Left kidney (tissue), 8 donors: ENCODE data around the gene BAIAP2L2. TPM values are rescaled to one million over a fixed set of nuclear protein-coding genes. Genes with fewer than 3 reads are reported as not detected.
"Not testable (repeated sequence)": the region's sequence is repeated elsewhere in the genome, so short reads cannot be mapped to it uniquely, and the experiment has no call there.

Experiments
- DNase-seq: peaks from one replicate; pipeline ENCODE4 v3.0.0-alpha.2; 2013
- long read RNA-seq, 8 donors: transcript quantifications; one replicate each; lab custom pipeline, GENCODE V29; 2026
- polyA plus RNA-seq: library from polyadenylated mRNA; unstranded; fragments of 120-200 nt; gene quantifications from one replicate; pipeline ENCODE4 v1.2.1, GENCODE V29; 2013; ENCODE audit not compliant: insufficient read length

The BAIAP2L2 gene, protein sequence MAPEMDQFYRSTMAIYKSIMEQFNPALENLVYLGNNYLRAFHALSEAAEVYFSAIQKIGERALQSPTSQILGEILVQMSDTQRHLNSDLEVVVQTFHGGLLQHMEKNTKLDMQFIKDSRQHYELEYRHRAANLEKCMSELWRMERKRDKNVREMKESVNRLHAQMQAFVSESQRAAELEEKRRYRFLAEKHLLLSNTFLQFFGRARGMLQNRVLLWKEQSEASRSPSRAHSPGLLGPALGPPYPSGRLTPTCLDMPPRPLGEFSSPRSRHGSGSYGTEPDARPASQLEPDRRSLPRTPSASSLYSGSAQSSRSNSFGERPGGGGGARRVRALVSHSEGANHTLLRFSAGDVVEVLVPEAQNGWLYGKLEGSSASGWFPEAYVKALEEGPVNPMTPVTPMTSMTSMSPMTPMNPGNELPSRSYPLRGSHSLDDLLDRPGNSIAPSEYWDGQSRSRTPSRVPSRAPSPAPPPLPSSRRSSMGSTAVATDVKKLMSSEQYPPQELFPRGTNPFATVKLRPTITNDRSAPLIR
- 8.5 TPM for polyA plus RNA-seq
- long read RNA-seq, donor 1: 0 reads
- long read RNA-seq, donor 2: 0 reads
- long read RNA-seq, donor 3, partial matches to known transcripts: 0 of 1 reads
- long read RNA-seq, donor 3, other reads (novel, unspliced or antisense): 0 of 1 reads
- long read RNA-seq, donor 4: 0 reads
- long read RNA-seq, donor 5, partial matches to known transcripts: 0 of 1 reads
- long read RNA-seq, donor 5, other reads (novel, unspliced or antisense): 0 of 1 reads
- long read RNA-seq, donor 6: 0 reads
- long read RNA-seq, donor 7, partial matches to known transcripts: 0 of 3 reads
- long read RNA-seq, donor 7, other reads (novel, unspliced or antisense): 0 of 3 reads
- long read RNA-seq, donor 8: 0 reads

DNA sequence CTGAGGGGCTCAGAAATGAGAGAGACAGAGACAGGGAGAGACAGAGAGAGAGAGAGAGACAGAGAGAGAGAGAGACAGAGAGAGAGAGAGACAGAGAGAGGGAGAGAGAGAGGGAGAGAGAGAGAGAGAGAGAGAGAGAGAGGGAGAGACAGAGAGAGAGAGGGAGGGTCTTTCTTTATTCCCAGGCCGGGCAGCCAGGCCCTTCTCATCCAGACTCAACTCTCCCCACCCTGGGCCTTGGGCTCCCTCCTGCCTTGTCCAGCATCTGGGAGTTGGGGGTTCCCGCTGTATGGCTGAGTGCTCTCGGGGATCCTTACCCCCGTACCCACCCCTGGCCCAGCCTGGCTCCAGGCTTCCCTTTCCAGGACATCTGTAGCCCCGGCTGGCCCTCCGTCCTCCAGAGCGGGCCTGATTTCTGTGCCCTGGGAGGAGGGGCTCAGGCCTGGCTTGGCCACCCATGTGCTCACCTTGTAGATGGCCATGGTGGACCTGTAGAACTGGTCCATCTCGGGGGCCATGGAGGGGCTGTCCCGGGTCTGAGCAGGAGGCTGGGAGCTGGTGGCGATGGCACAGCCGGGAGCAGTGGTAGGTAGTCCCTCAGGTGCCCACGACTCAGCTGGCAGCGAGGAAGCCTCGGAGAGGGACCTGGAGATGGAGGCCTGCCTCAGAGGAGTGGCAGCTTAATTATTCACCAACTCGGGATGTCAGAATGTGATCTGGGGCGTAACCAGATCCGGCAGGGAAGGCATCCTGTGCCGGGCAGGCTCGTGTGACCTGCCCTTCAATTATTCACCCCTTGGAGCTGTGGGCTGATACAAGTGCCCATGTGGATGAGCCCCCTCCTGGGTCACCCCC, at the start of gene BAIAP2L2:
Gene BAIAP2L2, minus strand, starts transcription at position 677 of the 855 bp plus-strand sequence. Its CDS starts 159 bp downstream, at position 518.
- peak; percentile 78 for DNase-seq

- no peak for DNase-seq
Observed at GRCh38 chr22:38155703-38156102, 45.2 kb upstream of the BAIAP2L2 start.

- DNase-seq: not testable (repeated sequence)
Observed at GRCh38 chr22:38154563-38154915, 44.1 kb upstream of the BAIAP2L2 start.

DNA sequence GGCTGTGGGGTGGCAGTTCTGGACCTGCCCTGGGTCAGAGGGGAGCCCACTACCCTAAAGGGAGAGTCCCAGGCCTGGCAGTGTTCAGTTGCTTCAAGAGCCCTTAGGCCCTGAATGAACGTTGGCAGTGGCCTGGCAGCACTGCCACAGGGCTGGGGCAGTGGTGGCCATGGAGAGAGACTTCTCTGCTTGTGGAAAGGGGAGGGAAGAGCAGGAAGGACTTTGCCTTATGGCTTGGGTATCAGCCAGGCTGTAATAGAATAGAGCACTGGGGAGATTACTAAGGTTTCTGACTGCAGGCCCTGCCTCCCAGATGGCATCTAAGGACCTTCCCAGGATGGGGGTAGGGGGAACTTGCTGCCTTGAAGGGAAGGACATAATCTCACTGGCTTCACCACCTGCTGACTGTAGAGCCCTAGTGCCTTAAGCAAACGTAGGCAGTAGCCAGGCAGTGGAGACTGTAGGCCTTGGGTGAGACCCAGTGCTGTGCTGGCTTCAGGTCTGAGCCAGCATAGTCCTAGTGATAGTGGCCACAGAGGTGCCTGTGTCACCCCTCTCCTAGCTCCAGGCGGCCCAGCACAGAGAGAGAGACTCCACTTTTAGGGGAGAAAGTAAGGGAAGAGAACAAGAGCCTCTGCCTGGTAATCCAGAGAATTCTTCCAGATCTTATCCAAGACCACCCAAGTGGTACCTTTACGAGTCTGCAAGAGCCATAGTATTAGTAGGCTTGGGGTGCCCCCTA, 43.5 kb upstream of the BAIAP2L2 start:
- no peak for DNase-seq

- no peak for DNase-seq
Observed at GRCh38 chr22:38151126-38151500, 40.6 kb upstream of the BAIAP2L2 start.

DNA sequence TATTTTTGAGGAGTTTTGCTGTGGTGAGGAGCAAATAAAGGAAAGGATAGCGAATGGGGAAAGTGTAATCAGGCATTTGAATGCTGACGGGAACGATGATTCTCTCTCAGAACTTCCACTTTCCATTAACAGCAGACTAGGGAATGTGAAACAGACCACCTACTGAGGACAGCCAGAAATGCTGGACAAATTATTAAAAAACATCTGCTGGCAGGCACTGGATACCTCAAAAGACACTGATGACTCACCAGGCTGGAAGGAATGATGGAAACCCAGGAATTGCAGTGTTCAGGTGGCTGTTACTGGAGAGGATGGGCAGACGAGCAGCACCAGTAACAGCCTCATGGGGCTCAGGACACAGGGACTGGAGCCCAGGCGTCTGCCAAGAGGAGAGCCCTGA, 37.8 kb upstream of the BAIAP2L2 start:
- DNase-seq: no peak

GRCh38 chr22:38146166-38146565, 35.7 kb upstream of the BAIAP2L2 start:
- DNase-seq: not testable (repeated sequence)

DNA sequence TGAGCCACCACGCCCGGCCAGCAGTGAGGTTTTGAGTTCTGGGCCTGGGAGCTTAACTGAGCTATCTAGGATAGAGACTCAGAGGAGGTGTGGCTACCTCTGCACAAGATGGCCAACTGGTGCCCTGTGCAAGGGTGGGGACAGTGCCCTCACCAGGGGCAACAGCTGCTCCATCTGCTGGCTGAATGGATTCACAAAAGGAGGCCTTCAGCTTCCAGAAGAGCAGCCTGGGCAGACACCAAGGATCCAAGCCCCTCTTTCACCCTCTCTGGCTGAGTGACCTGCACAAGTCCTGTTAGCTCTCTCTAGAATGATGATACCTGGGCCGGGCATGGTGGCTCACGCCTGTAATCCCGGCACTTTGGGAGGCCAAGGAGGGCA, 33.5 kb upstream of the BAIAP2L2 start:
- no peak for DNase-seq

- no peak for DNase-seq
Observed at GRCh38 chr22:38142606-38143005, 32.1 kb upstream of the BAIAP2L2 start.

DNA sequence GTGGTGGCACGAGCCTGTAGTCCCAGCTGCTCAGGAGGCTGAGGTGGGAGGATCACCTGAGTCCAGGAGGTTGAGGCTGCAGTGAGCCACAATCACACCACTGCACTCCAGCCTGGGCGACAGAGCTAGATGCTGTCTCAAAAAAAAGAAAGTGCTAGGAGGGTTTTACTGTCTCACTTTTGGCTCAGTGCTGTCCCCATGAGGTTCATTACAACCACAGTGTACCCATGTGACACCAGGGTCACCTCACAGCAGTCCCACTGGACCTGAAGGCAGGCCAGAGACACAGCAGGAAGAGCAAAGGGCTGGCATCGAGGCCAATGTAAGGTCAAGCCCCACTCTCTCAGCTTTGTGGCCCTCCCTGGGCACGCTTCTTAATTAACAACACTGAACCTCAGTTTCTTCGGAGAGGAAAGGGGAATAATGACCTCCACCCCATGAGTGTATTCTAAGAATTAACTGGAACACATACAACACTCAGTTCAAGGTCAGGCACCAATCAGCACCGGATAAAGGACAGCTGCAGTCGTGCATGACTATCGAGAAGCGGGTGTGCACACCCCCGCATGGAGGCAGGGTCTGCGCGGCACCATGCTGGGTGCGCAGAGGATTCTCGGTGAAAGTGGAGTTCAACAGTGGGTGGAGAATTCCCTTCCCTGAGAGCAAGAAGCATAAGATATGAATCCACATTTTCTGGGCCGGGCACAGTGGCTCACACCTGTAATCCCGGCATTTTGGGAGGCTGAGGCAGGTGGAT, 30.9 kb upstream of the BAIAP2L2 start:
- DNase-seq: no peak

DNA sequence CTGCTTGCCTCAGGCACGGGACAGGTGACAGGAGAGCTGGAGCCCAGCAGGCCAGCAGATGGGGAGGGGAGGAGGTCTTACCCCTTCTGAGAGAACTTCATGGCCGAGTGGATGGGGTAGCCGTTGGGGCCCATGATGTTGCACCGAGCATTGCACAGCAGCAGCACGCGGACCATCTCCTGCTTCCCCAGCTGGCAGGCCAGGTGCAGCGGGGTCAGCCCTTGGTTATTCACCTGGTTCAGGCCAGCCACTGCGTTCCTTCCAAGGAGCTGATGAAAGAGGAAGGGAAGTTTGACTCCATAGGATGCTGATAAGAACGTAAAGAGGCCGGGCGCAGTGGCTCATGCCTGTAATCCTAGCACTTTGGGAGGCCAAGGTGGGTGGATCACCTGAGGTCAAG, 29.4 kb upstream of the BAIAP2L2 start:
- DNase-seq: no peak

- DNase-seq: no peak
Observed at GRCh38 chr22:38138961-38139360, 28.5 kb upstream of the BAIAP2L2 start.

DNA sequence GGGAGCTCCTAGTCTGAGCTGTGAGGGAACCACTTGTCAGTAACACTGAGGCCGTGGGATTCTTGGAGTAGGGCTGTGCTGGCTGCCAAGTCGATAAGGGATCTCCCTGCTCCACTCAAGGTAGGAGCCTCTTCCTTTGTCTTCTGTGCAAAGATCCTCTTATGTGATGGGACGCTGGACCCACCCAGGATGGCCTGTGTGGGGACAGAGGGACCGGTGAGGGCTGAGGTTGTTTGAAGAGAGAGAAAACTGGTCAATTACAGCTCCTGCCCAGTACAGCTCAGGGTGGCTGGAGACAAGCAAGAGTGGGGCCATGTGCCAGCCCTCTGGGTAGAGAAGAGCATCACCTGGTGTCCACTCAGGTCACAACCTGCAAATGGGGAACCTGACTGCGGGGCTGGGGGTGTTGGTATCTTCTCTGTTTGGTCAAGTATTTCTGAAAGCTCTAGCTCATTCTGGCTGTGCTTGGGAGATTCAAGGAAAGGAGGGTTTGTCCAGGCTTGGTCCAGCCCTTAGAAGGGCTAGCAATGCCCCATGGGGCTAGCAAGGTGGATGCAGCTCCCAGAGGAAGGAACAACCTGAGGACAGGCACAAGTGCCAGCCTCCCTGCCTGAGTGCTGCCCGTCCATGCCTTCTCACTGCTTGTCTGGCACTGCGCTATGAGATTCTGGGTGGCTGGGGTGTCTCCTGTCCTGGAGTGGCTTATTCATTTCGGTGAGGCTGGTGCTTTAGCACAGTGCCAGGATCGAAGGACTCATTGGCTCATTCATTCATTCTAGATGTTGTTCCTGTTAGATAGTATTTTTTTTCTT, 27.6 kb upstream of the BAIAP2L2 start:
- no peak for DNase-seq

GRCh38 chr22:38136607-38137006, 26.1 kb upstream of the BAIAP2L2 start:
- DNase-seq: no peak

DNA sequence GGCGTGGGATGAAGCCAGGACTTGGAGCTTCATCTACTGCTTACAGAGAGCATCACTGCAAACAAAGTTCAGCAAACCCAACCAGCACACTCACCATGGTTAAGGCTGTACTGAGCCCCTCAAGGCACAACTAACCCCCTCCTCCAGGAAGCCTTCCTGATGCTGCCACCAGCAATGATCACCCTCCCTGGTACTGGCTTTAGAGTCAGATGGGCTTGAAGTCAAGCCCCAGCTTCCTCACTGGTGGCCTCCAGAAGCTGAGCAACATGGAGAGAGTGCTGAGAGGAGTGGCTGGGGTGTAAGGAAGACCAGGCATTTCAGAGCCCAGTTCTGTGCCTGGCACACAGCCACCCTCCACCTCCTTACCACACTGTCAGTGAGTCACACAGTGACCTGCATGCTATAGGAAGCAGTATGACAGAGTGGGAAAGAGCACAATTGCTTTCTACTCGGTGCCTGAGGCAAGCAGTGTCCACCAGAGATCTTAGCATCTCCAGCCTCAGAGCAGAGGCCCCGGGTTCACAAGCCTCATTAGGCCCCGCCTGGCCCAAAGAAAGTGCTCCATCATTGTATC, 24.7 kb upstream of the BAIAP2L2 start:
- no peak for DNase-seq

GRCh38 chr22:38133331-38133730, 22.8 kb upstream of the BAIAP2L2 start:
- DNase-seq: no peak

DNA sequence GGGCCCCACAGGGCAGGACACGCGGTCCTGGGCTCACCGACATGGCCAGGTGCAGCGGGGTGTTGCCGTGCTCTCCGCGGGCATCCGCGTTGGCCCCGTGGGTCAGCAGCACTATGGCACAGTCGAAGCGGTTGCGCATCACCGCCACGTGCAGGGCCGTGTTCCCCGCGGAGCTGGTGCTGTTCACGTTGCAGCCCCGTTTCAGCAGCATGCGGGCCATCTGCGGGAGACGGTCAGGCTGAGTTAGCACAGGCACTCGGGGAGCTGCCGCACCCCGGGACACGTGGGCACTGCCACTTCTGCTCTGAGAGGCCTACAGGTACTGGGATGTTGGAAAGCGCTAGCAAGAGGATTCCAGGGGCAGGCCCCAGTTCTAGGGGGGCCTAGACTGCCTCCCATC, 22.3 kb upstream of the BAIAP2L2 start:
- no peak for DNase-seq

DNA sequence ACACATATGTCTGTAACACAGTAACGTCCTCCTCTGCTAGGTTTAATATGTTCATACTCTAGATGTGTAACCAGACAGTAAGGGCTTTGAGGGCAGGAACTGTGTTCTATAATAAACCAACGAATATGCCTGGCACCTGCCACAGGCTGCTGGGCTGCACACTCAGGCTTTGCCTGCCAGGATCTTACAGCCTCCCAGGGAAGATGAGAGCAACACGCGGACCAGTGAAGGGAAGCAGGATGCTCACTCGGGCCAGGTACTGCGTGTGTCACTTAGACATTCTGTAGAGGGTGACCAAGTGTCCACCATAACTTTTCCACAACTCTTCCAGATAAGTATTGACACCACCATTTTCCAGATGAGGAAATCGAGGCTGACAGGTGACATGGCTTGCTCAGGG, 21.7 kb upstream of the BAIAP2L2 start:
- no peak for DNase-seq

- DNase-seq: no peak
Observed at GRCh38 chr22:38131399-38131798, 20.9 kb upstream of the BAIAP2L2 start.

DNA sequence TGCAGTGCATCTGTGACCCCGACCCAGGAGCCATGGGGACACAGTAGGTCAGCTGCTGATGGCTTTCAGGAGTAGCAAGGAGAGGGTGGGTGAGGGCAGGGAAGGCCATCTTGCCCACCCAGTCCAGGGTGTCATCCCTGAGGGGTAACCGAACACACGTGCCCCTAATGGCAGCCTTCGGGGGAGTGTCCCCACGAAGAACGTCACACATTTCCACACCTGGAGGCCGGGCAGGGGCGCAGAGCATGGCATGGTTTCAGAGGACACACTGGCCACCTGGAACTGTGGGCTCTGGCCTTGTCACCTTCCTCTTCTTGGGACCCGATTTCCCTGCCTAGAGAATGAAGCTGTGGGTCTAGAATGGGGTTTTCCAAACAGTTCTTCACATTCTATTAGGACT, 19.4 kb upstream of the BAIAP2L2 start:
- DNase-seq: no peak
